ENCODE results near the gene TECRL. TPM values are rescaled to one million over a fixed set of nuclear protein-coding genes. Genes with fewer than 3 reads are reported as not detected.

Gene TECRL
- total RNA-seq, 4 donors from 2014 or later = not detected

DNA sequence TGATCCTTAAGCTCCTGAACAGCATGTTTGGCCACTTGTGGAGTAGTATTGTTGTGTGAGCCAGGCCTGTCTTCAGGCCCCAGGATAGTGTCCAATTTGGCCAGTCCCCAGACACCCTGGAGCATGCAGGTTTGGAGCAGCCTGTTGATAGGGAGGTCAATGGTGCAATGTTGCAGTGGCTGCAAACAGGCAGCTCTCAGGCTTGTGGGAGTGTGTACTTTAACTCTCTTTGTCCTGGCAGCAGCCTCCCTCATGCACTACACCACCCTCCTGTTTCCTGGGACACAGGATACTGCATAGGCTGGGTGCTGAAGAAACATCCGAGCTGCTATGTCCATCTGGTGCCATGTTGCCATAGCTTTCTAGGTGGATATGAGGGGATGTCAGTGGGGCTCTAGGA lies 24.0 kb downstream of the TECRL start:
- no peaks in the 10 kb centered on the region for H3K9me3 ChIP-seq
- no peaks in the 10 kb centered on the region for H3K4me1 ChIP-seq
- no peak for DNase-seq
- no peaks in the 10 kb centered on the region for H3K36me3 ChIP-seq
- H3K27ac ChIP-seq = no peak overlapping the region
- TF ChIP-seq CTCF (IDR thresholded peaks at IDR 0.05) (no peak), POLR2A (IDR thresholded peaks at IDR 0.05) (no peak)
- no peaks in the 10 kb centered on the region for H3K27me3 ChIP-seq
- no peak overlapping the region for H3K4me3 ChIP-seq

DNA sequence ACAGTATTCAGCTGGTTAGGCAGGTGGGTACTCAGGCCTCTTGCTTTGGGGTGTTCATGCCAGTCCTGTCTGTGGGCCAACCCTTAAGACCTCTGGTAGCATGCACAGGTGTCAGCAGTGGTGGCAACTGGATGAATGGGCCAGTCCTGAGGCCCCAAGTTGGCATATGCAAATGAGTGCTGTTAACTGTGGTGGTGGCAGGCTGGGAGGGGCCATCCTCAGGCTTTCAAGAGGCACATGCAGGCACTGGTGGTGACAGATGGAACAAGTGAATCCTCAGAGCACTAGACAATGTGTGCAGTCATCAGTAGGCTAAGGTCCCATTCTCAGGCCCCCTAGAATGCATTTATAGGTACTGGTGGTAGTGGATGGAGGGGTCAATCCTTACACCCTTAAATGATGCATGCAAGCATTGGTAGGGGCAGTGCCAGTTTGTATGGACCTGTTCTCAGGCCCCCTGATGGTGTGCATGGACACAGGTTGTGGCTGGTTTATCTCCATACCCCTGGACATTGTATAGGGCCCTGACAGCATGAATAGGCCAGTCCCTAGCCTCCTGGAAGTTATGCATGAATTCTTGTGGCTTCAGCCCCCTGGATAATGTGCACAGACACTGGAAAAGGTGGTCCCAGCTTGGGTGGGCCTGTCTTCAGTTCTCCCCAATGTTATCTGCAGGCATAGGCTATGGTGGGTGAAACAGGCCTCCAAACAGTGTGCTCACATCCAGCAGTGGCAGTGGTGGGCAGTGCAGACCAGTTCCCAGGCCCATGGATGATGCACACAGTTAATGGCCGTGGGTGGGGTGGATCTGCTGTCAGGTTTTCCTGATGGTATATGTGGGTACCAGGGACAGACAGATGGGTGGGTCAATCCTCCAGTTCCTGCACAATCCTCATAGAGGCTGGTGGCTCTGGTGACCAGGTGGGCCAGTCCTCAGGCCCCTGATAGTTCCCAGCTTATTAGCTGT lies 24.7 kb downstream of the TECRL start:
- no peaks in the 10 kb centered on the region for H3K36me3 ChIP-seq
- no peak overlapping the region for H3K27ac ChIP-seq
- no peak for DNase-seq
- H3K4me1 ChIP-seq = no peaks in the 10 kb centered on the region
- no peaks in the 10 kb centered on the region for H3K27me3 ChIP-seq
- no peak overlapping the region for H3K4me3 ChIP-seq
- H3K9me3 ChIP-seq = no peaks in the 10 kb centered on the region
- no peak for TF ChIP-seq POLR2A (IDR thresholded peaks at IDR 0.05)
- TF ChIP-seq CTCF (IDR thresholded peaks at IDR 0.05) = no peak

GRCh38 chr4:64368741-64369140 lies 40.5 kb downstream of the TECRL start:
- no peaks in the 10 kb centered on the region for H3K27me3 ChIP-seq
- no peaks in the 10 kb centered on the region for H3K9me3 ChIP-seq
- no peak for TF ChIP-seq CTCF (IDR thresholded peaks at IDR 0.05)
- TF ChIP-seq POLR2A (IDR thresholded peaks at IDR 0.05) = no peak
- H3K4me1 ChIP-seq = no peaks in the 10 kb centered on the region
- H3K27ac ChIP-seq = no peak overlapping the region
- H3K36me3 ChIP-seq = no peaks in the 10 kb centered on the region
- H3K4me3 ChIP-seq = no peak overlapping the region
- no peak for DNase-seq

DNA sequence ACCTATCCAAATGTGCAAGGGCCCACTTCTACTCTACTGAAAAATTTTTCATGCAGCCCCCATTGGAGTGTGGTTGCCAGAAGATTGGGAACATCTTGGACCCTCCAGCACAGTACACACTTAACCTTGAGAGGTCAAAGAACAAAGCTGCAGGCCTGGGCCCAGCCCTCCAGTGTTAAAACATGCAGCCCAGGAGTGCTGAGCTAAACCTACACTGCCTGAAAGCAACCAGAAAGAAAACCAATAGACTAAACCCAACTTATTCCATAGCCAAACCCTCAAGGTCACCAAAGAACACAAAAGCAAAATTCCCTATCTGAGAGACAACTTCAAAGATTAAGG lies 47.9 kb downstream of the TECRL start:
- TF ChIP-seq POLR2A (IDR thresholded peaks at IDR 0.05) (no peak), CTCF (IDR thresholded peaks at IDR 0.05) (no peak)
- no peak for DNase-seq
- Histone ChIP-seq H3K4me3 (no peak overlapping the region), H3K36me3 (no peaks in the 10 kb centered on the region), H3K27me3 (no peaks in the 10 kb centered on the region), H3K27ac (no peak overlapping the region), H3K9me3 (no peaks in the 10 kb centered on the region), H3K4me1 (no peaks in the 10 kb centered on the region)

DNA sequence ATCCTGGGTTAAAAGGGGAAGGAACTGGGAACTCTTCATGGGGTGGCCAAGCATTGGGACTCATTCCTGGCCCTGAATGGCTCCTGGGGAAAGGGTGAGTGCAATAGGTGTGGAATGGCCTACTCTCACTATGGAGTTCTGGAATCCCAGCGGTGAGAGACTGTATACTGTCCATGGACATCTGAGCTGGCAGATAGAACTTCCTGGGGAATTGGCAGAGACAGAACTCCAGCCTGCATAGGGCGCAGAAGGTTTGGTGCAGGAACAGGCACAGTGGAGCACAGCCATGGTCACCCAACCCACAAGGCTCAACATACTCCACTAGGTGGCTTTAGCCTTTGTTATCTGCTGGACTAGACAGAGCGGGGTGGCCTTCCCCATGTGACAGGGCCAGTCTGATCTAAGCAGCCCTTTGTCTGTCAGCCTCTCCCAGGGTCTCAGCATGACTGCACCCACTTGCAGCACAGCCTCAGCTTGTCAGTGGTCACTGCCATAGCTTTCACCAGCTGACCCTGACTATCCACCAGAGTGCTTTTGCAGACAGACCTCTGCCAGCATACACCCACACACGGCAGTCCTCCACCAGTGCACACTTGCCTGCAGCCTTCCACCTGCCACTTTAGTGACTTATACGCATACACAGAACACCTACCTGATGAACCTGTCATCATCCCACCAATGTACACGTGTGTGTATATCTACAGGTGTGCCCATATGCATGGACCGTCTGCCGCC lies 48.4 kb downstream of the TECRL start:
- Histone ChIP-seq H3K27ac (no peak overlapping the region), H3K36me3 (no peaks in the 10 kb centered on the region), H3K27me3 (no peaks in the 10 kb centered on the region), H3K4me3 (no peak overlapping the region), H3K4me1 (no peaks in the 10 kb centered on the region), H3K9me3 (no peaks in the 10 kb centered on the region)
- TF ChIP-seq POLR2A (IDR thresholded peaks at IDR 0.05) (no peak), CTCF (IDR thresholded peaks at IDR 0.05) (no peak)
- no peak for DNase-seq
